ENCODE data around the gene UTP25.

DNA sequence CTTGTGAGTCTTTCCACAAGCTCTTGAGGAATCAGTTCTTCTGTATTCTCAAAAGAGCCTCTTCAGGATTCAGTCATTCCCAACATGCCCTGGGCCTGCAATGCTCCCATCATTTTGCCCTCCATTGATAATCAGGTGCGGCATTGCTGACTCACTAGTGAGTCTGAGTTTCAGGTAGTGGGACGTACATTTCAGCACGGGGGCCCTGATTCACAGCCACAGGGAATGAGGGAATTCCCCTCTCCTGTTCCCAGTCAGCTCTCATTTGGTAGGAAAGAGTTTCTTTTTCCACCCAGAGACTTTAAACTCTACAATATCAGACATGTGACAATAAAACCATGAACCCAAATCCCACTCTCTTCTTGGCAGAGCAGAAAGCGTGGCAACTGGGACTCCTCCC, 18.2 kb upstream of the UTP25 start:
- TF ChIP-seq POLR2A (IDR thresholded peaks at IDR 0.05; ENCODE audit: borderline replicate concordance, extremely low read depth, insufficient read depth, insufficient read length) (no peak), SP1 (IDR thresholded peaks at IDR 0.05; ENCODE audit: low read depth) (no peak), ZNF274 (IDR thresholded peaks at IDR 0.05; ENCODE audit: low read depth, low read length) (no peak), EGR1 (IDR thresholded peaks at IDR 0.05; ENCODE audit: low read depth) (no peak), POLR2AphosphoS5 (IDR thresholded peaks at IDR 0.05; ENCODE audit: low read depth, low read length) (no peak), EZH2 (IDR thresholded peaks at IDR 0.05) (no peak)
- TF ChIP-seq, protein P1, sequence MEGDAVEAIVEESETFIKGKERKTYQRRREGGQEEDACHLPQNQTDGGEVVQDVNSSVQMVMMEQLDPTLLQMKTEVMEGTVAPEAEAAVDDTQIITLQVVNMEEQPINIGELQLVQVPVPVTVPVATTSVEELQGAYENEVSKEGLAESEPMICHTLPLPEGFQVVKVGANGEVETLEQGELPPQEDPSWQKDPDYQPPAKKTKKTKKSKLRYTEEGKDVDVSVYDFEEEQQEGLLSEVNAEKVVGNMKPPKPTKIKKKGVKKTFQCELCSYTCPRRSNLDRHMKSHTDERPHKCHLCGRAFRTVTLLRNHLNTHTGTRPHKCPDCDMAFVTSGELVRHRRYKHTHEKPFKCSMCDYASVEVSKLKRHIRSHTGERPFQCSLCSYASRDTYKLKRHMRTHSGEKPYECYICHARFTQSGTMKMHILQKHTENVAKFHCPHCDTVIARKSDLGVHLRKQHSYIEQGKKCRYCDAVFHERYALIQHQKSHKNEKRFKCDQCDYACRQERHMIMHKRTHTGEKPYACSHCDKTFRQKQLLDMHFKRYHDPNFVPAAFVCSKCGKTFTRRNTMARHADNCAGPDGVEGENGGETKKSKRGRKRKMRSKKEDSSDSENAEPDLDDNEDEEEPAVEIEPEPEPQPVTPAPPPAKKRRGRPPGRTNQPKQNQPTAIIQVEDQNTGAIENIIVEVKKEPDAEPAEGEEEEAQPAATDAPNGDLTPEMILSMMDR (IDR thresholded peaks at IDR 0.05 in 2 of 3, conservative IDR thresholded peaks at IDR 0.05 in 1 of 3; ENCODE audit: borderline replicate concordance in 1 of 3, insufficient read depth in 1 of 3, low read depth in 2 of 3, low read length in 2 of 3) = no peak
- TF ChIP-seq, protein P2, sequence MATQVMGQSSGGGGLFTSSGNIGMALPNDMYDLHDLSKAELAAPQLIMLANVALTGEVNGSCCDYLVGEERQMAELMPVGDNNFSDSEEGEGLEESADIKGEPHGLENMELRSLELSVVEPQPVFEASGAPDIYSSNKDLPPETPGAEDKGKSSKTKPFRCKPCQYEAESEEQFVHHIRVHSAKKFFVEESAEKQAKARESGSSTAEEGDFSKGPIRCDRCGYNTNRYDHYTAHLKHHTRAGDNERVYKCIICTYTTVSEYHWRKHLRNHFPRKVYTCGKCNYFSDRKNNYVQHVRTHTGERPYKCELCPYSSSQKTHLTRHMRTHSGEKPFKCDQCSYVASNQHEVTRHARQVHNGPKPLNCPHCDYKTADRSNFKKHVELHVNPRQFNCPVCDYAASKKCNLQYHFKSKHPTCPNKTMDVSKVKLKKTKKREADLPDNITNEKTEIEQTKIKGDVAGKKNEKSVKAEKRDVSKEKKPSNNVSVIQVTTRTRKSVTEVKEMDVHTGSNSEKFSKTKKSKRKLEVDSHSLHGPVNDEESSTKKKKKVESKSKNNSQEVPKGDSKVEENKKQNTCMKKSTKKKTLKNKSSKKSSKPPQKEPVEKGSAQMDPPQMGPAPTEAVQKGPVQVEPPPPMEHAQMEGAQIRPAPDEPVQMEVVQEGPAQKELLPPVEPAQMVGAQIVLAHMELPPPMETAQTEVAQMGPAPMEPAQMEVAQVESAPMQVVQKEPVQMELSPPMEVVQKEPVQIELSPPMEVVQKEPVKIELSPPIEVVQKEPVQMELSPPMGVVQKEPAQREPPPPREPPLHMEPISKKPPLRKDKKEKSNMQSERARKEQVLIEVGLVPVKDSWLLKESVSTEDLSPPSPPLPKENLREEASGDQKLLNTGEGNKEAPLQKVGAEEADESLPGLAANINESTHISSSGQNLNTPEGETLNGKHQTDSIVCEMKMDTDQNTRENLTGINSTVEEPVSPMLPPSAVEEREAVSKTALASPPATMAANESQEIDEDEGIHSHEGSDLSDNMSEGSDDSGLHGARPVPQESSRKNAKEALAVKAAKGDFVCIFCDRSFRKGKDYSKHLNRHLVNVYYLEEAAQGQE (IDR thresholded peaks at IDR 0.05; ENCODE audit: low read depth) = no peak
